ENCODE results near the gene BRD2. TPM values are rescaled to one million over a fixed set of nuclear protein-coding genes. Genes with fewer than 3 reads are reported as not detected.

The BRD2 gene
- total RNA-seq, 6 experiments from 2014 or later, result 147 to 163 (median 157) TPM

GRCh38 chr6:32950449-32950848 lies 17.9 kb upstream of the BRD2 start:
- Mint-ChIP-seq H3K9me3 (no peaks in the 10 kb centered on the region), H3K4me3 (no peak overlapping the region), H3K4me1 (ENCODE audit: low read depth) (peaks cover 18% of the 10 kb centered on the region), H3K27ac (no peak overlapping the region), H3K27me3 (ENCODE audit: insufficient read depth) (peaks cover 4% of the 10 kb centered on the region), H3K36me3 (ENCODE audit: low read depth) (no peaks in the 10 kb centered on the region)
- DNase-seq, result no peak
- no peak for TF ChIP-seq CTCF (IDR thresholded peaks at IDR 0.05)

DNA sequence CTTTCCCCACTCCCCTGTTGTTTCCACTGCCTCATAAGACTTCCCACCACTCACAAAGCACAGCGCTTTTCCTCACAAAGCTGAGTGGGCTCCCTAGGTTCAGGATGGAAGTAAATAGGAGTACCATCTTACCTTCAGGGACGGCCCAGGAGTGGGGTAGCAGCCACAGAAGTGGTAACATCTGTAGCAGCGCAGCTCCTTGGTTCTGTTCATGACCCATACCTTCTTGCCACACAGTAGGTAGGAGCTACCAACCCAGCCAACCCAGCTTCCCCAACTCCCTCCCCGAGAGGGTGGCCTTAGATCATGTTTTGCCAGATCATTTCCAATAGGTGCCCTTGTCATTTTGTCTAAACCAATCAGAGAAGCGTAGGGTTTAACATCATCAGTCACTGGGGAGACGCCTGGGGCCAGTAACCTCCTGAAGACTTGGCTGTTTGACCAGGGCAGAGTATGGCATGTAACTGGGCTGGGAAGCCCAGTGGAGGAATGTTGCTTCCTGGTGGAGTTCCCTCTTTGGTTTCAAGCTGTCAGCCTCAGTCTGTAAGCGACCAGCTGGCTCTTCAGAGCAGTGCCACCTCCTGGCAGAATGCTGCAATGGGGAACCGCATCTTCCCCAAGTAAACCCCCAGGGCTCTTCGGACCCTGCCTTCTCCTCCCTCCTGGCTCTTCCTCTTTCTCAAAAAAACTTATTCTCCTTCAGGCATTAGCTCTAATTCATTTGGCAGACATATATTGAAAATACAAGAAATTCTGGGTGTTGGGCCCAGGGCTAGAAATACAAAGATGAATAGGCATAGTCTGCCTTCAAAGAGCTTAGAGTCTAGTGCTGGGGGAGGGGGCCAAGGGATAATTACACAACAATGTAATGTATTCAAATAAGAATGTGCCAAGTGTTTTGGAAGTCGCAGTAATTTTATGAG lies 15.3 kb upstream of the BRD2 start, which contains the start of gene HLA-DMA:
TSS of gene HLA-DMA (minus strand) at position 281 of the 923 bp plus-strand sequence. CDS start at position 220, 61 bp downstream.
- peaks cover 18% of the 10 kb centered on the region for H3K4me1 Mint-ChIP-seq (ENCODE audit: low read depth)
- peak; percentile 88 for TF ChIP-seq CTCF (IDR thresholded peaks at IDR 0.05)
- H3K36me3 Mint-ChIP-seq (ENCODE audit: low read depth), result no peaks in the 10 kb centered on the region
- no peaks in the 10 kb centered on the region for H3K9me3 Mint-ChIP-seq
- peaks cover 6% of the 10 kb centered on the region for H3K27me3 Mint-ChIP-seq (ENCODE audit: insufficient read depth)
- H3K27ac Mint-ChIP-seq, result peak within 1 kb of the TSS; percentile 25; the same call in 1 of the 2 replicates
- peak; percentile 98 for DNase-seq
- peak within 1 kb of the TSS; percentile 4; the same call in 1 of the 2 replicates for H3K4me3 Mint-ChIP-seq

- H3K4me3 Mint-ChIP-seq, result no peak overlapping the region
- no peak overlapping the region for H3K27ac Mint-ChIP-seq
- no peaks in the 10 kb centered on the region for H3K36me3 Mint-ChIP-seq (ENCODE audit: low read depth)
- no peak for TF ChIP-seq CTCF (IDR thresholded peaks at IDR 0.05)
- no peaks in the 10 kb centered on the region for H3K9me3 Mint-ChIP-seq
- no peak for DNase-seq
- peaks cover 18% of the 10 kb centered on the region for H3K4me1 Mint-ChIP-seq (ENCODE audit: low read depth)
- peaks cover 6% of the 10 kb centered on the region for H3K27me3 Mint-ChIP-seq (ENCODE audit: insufficient read depth)
Observed at GRCh38 chr6:32953775-32954174, 14.6 kb upstream of the BRD2 start.

- TF ChIP-seq CTCF (IDR thresholded peaks at IDR 0.05), result no peak
- H3K9me3 Mint-ChIP-seq, result no peaks in the 10 kb centered on the region
- no peak overlapping the region for H3K27ac Mint-ChIP-seq
- DNase-seq, result no peak
- H3K4me1 Mint-ChIP-seq (ENCODE audit: low read depth), result peaks cover 18% of the 10 kb centered on the region
- peaks cover 5% of the 10 kb centered on the region for H3K27me3 Mint-ChIP-seq (ENCODE audit: insufficient read depth)
- no peak overlapping the region for H3K4me3 Mint-ChIP-seq
- no peaks in the 10 kb centered on the region for H3K36me3 Mint-ChIP-seq (ENCODE audit: low read depth)
Observed at GRCh38 chr6:32954267-32954666, 14.1 kb upstream of the BRD2 start.

- H3K27me3 Mint-ChIP-seq (ENCODE audit: insufficient read depth), result peaks cover 3% of the 10 kb centered on the region
- no peak for DNase-seq
- peak; percentile 66 for TF ChIP-seq CTCF (IDR thresholded peaks at IDR 0.05)
- no peaks in the 10 kb centered on the region for H3K36me3 Mint-ChIP-seq (ENCODE audit: low read depth)
- H3K4me1 Mint-ChIP-seq (ENCODE audit: low read depth), result peaks cover 18% of the 10 kb centered on the region
- no peak overlapping the region for H3K4me3 Mint-ChIP-seq
- no peak overlapping the region for H3K27ac Mint-ChIP-seq
- no peaks in the 10 kb centered on the region for H3K9me3 Mint-ChIP-seq
Observed at GRCh38 chr6:32954986-32955802, 13.2 kb upstream of the BRD2 start.
